GM12801 (cell line): ENCODE measurements around the gene C17orf107.

Experiments used
- CTCF ChIP-seq: IDR thresholded peaks from one replicate; pipeline ENCODE4 v1.5.1; 2011; ENCODE audit warnings: control low read depth; ENCODE audit not compliant: insufficient read length; ENCODE audit errors: extremely low read depth

The C17orf107 gene

GRCh38 chr17:4932756-4933155 lies 33.4 kb downstream of the C17orf107 start:
- TF ChIP-seq CTCF: no peak

- TF ChIP-seq CTCF: no peak
These were observed 34.3 kb downstream of the C17orf107 start for GRCh38 chr17:4933646-4934045.

- no peak for TF ChIP-seq CTCF
These were observed 35.0 kb downstream of the C17orf107 start for GRCh38 chr17:4934173-4934979.

GRCh38 chr17:4935650-4936049 lies 36.3 kb downstream of the C17orf107 start:
- no peak for TF ChIP-seq CTCF

GRCh38 chr17:4936436-4936835 lies 37.1 kb downstream of the C17orf107 start:
- TF ChIP-seq CTCF: no peak

- TF ChIP-seq CTCF: no peak
These were observed 38.2 kb downstream of the C17orf107 start for GRCh38 chr17:4937553-4937952.

GRCh38 chr17:4938069-4938491 lies 38.7 kb downstream of the C17orf107 start:
- TF ChIP-seq CTCF: no peak
